GM18519 (cell line): Measurements from ENCODE around the gene TBC1D1.

Source experiments
- ATAC-seq: cut with Tn5 transposase; IDR thresholded peaks from one replicate; pipeline ENCODE4 v1.9.1; 2021; ENCODE audit warnings: mild to moderate bottlenecking, moderate library complexity; ENCODE audit not compliant: unreplicated experiment, low FRiP score

TBC1D1 gene

DNA sequence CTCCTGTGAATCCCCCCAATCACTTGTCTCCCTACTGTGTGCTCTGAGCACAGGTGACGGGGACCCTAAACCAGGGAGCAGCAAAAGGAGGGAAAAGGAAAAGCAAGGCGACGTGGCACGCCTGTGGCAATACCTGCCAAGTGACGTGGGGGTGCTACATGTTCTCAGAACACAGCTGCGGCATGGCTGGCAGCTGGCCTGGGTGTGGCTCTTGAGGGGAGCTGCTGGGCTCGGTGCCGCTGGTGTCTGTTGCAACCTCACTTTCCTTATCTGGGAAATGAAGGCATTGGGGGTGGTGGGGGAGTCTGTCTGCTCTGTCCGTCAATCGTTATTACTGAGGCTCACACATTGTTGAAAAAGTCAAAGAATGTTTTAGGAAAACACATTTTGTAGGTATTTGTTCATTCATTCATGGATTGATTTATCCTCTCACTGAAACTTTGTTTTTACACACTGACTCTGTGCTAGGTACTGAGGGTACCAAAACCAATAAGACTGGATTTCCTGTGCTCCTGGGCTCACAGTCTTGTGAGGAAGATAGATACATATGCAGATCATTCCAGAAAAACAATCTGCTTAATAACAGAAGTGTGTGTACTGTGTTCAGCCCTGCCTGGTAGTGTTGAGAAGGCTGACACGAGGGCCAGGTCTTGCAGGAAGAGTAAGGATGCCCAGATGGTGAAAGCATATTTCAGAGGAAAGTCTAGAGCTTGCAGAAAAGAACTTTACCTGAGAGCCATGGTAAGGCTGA is 286.9 kb downstream of the TBC1D1 start:
- ATAC-seq = no peak

DNA sequence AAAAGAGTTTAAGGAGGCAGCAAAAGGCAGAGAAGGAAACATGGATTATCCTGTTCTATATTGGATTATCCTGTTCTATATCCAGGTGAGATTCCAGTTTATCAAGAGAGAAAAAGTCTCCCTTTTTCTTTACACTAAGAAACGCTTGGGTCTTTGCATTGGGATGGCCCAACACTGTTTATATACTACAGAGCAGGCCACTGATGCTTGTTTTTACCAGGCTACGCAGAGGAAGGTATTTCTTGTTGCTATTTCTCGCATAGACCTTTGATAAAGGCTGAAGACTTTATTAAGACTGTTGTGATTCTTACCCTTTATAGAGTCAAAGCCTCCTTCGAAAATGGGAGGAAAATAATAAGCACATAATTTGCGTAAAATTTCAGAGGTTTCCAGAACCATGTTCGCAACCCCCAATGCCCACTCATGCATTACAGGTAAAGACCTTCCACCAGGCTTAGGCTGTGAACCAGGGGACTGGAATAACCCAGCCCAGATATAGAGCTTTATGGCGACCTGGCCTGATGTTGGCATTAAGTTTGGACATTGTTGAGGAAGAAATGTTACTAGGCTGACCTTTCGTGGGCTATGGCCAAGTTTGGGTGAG is 287.6 kb downstream of the TBC1D1 start:
- ATAC-seq = no peak

DNA sequence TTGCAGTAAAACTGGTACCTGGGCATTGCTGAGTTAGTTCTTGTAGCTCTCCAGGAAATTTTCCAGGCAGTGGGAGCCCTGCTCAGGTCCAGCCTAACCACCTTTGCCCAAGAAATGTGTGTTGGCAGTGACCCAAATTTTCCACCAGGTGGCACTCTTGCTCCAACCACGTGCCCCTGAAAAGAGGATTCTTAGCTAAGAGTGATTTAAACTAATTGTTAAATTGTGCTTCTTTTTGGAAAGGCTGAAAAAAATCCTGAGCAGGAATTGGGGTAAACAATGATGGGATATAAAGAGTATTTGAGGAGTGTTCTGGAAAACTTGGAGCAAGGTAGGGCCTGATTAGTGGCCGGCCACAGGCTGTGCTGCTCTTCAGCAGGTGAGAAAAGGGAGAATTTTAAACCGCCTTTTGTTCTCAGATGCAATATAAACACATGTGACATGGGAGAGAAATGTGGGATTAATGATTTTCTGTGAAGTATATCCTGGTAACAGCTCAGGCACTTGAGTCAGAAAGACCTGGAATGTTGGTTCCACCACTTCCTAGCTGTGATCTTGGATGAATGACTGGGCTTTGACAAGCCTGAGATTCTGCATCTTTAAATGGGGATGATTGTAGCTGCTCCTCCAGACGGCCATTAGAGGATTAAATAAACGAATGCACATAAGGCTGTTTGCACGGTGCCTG is 288.9 kb downstream of the TBC1D1 start:
- ATAC-seq = no peak

DNA sequence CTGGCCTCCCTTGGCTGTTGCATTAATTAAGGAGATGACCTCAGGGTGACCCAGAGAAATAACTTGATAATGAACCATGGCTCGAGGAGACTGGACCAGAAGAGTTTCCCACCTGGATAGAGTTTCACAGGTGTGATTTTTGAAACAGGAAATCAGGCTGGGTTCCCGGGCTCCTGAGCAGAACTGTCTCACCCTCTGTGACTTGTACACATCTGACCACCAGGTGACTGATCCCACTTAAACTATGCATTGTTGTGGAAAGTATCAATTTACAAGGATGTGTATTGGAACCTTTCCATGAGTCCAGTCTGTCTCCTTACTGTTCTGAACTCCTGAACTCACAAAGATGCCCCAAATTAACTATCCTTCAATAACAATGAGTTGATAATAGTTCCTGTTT is 289.6 kb downstream of the TBC1D1 start:
- no peak for ATAC-seq

DNA sequence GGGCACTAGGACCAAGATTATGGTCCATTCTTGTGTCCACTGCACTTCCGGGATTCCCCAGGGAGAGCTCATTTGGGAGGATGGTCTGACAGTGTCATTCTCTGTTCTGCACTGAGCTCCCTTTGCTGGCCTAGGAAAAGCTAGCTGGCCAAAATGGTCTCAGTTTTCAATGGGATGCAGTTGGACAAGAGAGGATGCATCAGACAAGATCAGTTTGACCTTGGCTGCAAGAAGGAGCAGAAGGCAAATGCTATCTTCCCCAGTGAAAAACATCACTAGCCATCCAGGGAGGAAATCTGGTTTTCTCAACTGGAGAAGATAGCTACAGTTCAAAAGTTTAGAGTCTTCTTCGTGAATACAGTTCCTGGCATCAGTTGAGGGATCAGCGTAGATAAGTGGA is 290.4 kb downstream of the TBC1D1 start:
- no peak for ATAC-seq

DNA sequence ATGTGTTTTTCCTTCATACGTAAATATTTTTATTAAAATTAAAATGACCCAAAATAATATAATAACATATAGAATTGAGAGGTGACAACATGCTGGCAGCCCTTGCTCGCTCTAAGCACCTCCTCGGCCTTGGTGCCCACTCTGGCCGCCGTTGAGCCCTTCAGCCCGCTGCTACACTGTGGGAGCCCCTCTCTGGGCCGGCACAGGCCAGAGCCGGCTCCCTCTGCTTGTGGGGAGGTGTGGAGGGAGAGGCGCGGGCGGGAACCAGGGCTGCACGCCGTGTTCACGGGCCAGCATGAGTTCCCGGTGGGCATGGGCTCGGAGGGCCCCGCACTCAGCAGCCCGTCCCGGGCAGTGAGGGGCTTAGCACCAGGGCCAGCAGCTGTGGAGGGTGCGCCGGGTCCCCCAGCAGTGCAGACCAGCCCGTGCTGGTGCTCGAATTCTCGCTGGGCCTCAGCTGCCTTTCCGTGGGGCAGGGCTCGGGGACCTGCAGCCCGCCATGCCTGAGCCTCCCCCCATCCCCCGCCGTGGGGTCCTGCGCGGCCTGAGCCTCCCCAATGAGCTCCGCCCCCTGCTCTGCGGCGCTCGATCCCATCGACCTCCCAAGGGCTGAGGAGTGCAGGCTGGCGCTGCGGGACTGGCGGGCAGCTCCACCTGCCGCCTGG is 291.6 kb downstream of the TBC1D1 start:
- no peak for ATAC-seq

DNA sequence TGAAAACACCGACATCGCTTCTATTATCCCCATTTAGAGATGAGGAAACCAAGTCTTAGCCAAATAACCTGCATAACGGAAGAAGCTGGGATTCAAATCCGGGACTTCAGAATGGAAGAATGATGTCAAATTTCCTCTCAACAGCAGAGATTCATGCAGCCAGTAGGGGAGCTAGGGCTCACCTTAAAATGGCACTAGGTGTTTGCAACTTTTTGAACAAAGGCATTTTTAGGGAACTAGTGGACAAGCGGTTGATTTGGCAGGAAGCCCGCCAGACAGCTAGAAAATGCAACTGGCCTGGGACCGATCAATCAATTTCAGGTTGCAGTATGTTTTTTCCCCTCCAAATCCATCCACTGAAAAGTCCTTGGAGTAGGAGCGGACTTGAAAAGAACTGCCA is 293.5 kb downstream of the TBC1D1 start:
- ATAC-seq = no peak

DNA sequence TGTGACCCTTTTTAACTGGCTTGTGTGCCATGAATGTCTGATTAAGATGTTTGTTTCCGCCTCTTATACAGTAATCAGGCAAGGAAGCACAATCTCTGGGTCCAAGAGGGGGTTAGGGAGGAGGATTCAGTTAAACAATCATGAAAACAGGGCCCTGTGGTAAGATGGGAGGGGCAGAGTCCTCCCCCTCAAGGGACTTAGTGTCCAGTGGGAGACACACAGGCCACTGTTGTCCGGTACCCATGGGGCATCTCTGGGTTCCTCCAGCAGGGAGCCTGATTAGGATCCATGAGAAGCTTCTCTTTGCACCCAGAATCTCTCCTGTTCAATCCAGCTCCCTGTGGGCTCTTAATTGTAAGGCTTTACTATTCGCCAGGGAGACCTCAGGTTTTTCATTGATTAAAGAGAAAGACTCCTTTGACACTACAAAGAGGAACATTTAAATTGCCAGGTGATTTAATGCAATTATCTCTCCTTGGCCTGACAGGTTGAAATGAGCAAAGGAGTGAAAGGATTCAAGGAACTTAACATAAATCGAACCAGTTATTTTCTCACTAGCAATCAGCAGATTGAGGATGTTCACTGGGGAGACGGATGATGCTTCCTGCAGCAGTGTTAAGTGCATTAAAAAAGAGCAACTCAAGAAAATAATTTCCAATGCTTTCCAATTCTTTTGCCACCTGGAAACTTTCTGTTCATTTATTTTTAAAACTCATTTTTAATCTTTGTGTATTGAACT is 294.7 kb downstream of the TBC1D1 start:
- no peak for ATAC-seq

DNA sequence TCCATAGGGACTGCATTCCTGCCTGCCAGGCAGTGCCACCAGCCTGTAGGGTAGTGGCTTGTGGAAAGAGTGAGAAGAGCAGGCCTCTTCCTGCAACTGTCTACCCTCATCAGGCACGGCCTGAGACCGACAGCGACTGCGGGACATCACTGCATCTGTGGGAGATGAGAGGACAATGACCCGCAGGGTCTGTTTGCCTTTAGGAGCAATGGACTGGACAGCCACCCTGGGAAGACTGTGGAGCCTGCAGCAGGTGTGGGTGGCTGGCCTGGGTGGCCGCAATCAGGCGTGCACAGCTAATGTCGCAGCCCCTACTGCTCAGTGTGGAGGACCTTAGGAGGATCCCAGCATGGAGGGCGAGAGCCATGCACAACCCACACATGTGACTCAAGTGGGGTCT is 297.3 kb downstream of the TBC1D1 start:
- ATAC-seq = no peak

DNA sequence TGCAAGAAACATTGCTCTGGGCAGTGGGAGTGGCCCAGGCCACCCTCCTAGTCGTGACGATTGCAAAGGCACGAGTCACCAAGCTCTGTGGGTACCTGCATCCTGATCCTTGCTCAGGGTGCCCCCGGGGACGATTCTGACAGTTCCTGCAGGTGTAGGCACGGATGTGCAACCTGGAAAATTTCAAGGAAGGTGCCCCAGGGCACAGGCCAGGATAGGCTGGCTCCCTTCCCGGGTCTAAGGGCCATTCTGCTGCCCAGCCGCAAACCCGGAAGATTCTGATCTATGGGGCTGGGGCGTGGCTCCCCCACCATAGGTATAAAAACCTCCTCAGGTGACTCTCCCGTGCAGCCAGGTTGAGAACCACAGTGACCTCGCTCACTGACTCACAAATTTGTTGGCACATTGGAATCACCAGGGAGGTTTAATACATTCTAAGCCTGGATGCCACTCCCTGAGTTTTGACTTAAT is 297.8 kb downstream of the TBC1D1 start:
- ATAC-seq = no peak
